CD1c-positive myeloid dendritic cell (primary cell): Measurements from ENCODE around the gene WASHC2A.
"Not testable (repeated sequence)": the region's sequence is repeated elsewhere in the genome, so short reads cannot be mapped to it uniquely, and the experiment has no call there.

Experiments used
- DNase-seq: peaks from one replicate; pipeline ENCODE4 v3.0.0-alpha.2; 2016; ENCODE audit errors: extremely low spot score

The WASHC2A gene, protein sequence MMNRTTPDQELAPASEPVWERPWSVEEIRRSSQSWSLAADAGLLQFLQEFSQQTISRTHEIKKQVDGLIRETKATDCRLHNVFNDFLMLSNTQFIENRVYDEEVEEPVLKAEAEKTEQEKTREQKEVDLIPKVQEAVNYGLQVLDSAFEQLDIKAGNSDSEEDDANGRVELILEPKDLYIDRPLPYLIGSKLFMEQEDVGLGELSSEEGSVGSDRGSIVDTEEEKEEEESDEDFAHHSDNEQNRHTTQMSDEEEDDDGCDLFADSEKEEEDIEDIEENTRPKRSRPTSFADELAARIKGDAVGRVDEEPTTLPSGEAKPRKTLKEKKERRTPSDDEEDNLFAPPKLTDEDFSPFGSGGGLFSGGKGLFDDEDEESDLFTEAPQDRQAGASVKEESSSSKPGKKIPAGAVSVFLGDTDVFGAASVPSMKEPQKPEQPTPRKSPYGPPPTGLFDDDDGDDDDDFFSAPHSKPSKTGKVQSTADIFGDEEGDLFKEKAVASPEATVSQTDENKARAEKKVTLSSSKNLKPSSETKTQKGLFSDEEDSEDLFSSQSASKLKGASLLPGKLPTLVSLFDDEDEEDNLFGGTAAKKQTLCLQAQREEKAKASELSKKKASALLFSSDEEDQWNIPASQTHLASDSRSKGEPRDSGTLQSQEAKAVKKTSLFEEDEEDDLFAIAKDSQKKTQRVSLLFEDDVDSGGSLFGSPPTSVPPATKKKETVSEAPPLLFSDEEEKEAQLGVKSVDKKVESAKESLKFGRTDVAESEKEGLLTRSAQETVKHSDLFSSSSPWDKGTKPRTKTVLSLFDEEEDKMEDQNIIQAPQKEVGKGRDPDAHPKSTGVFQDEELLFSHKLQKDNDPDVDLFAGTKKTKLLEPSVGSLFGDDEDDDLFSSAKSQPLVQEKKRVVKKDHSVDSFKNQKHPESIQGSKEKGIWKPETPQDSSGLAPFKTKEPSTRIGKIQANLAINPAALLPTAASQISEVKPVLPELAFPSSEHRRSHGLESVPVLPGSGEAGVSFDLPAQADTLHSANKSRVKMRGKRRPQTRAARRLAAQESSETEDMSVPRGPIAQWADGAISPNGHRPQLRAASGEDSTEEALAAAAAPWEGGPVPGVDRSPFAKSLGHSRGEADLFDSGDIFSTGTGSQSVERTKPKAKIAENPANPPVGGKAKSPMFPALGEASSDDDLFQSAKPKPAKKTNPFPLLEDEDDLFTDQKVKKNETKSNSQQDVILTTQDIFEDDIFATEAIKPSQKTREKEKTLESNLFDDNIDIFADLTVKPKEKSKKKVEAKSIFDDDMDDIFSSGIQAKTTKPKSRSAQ (N-terminal part only)

DNA sequence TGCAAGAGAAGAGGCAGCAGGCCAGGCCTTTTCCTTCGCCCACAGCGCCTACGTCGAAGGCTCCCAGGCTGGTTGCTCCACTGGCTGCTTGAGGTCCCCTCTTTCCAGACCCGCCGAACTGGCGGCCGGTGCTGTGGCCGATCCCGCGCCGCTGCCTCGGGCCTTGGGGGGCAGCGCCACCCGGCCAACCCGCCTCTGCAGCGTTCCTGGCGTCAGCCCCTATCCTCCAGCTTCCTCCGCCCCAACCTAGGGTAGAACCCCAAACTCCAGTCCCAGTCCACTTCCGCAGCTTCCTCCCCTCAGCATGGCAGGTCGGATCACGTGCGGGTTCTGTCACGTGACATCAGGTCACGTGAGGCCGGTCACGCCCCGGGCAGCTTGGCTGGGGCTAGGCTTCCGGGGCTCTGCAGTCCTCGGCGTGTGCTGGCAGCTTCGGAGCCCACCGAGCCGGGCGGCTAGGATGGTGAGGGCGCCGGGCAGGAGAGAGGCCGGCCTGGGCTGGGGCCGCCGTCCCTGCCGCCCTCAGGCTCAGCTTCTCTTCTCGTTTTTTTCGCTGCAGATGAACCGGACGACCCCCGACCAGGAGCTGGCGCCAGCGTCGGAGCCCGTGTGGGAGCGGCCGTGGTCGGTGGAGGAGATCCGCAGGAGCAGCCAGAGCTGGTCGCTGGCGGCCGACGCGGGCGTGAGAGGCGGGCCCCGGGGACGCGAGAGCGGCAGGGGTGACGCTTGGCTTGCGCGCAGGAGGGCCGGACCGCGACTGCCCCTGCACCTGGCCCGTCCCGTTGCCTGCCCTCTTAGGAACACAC lies at the start of gene WASHC2A:
Gene WASHC2A, plus strand, starts transcription at position 409 of the 806 bp plus-strand sequence. Its CDS starts 52 bp downstream, at position 461.
- peak; percentile 84 for DNase-seq

DNA sequence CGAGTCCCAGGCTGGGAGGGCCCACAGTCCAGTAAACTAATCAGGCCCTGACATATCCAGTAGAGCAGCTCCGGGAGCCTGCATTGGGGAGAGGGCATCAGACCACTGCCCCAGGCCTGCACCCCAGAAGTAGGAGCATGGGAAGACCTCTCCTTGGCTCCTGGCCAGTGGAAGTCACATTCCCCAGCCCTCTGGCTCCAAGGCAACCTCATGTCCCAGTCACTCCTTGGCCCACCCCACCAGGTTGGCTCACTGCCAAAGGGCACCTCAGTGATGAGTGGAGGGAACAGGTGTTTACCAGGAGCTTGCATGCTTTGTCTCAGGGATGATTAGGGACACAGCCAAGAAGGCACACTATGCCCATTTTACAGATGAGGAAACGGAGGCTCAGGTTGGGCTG lies 48.5 kb upstream of the WASHC2A start:
- not testable (repeated sequence) for DNase-seq

DNA sequence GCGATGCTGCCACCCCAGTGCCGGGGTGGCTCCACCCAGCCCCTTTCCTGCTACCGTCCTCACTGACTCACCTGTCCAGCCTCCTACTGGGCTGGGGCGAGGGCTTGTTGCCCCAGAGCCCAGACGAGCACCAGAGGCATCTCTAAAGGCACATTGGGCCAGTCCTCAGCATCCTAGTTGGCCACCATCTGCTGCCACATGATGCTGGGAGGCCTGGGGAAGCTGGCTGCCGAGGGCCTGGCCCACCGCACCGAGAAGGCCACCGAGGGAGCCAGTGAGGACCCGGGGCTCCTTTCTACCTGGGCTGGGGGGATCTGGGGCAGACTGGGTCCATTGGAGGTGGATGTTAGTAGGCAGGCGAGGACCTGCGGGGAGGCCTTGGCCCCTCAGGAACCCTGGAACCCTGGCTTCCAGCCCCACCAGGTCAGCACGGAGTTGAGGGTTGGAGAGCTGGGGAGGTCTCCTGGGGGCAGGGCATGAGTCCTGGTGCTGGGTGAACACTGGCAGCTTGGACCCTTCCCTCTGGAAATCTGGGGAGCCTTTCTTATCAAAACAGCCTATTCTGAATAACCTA lies 47.2 kb upstream of the WASHC2A start:
- not testable (repeated sequence) for DNase-seq

DNA sequence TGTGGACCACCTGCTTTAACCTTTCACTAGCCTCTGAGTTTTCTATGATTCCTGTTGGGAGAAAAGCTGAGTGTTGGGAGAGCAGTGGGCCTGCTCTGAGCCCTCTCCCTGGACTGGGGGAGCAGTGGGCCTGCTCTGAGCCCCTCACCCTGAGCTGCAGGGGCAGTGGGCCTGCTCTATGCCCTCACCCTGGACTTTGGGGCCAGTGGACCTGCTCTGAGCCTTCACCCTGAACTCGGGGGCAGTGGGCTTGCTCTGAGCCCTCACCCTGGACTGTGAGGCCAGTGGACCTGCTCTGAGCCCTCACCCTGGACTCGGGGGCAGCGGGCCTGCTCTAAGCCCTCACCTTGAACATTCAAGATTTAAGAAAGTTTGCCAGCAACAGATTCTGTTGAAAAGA lies 46.1 kb upstream of the WASHC2A start:
- DNase-seq: no peak

DNA sequence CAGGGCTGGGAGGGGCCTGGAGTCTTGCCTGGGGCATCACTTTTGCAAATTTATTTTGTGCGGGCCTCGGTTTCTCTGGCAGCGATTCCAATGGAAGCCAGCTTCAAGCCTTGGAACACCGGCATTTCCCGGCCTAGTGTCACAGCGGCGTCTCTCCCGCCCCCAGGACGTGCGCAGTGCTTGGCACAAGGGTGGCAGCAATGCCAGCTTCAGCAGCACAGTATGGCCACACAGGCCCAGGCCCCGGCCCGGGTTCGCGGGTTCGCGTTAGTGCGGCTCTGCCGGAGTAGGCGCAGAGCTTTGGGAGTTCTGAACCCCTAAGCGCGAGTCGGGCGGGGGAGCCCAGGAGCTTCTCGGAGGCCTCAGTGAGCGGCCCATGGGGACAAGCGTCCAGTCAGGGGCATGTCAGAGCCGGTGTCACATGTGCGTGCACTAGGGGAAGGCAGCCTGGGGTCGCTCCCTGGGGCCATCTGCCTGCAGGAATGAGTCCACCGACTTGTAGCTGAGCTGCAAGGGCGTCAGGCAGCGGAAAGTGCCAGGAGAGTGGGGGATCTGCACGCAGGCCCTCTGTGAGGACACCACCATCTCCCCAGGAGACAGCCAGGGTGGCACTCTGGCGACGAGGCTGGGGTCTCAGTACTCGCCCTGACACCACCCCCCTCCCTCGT lies 42.9 kb upstream of the WASHC2A start:
- DNase-seq: not testable (repeated sequence)

DNA sequence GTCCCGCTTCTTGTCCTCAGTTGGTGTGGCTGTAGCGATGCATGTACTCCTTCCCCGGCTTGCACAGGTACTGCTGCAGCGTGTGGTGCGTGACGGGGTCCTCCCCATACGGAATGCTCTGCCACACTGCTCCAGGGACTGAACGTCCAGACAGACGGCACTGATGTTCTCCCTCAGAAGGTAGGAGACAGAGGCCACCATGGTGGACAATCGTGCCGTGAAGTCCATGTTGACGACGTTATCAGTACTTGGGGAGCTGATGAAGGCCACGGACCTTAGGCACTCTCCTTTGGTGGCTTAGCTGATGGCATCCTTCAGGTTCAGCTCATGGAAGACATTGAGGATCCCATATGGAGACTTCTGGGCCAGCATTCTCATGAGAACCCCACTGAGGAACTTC lies 42.1 kb upstream of the WASHC2A start:
- DNase-seq: no peak

DNA sequence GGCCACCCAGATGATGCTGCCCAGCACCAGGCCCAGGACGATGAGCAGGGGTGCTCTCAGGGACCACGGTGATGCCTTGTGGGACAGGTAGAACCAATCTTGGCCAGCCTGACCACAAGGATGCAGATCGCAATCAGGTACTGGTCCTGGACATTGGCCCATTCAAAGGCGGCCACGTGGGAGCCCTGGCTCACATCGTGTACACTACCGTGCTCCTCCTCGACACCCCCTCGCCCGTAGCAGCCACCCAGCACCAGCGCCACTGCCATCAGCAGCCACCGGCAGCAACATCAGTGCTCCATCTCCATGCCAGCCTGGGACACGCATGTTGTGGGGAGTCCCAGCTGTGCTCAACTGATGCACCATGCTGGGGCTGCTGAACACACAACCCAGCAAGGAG lies 40.6 kb upstream of the WASHC2A start:
- no peak for DNase-seq

DNA sequence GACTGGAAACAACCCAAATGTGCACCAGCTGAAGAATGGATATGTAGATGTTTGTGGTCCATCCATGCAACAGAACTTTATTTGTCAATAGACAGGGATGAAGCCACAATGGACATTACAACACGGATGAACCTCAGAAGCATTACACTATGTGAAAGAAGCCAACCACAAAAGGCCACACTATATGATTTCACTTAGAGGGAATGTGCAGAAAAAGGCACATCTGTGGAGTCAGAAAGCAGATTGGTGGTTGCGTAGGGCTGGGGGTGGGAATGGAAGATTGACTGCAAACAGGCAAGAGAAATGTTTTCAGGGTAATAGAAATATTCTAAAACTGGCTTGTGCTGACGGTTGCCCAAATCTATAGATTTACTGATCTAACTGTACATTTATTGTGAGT lies 34.3 kb upstream of the WASHC2A start:
- DNase-seq: no peak

DNA sequence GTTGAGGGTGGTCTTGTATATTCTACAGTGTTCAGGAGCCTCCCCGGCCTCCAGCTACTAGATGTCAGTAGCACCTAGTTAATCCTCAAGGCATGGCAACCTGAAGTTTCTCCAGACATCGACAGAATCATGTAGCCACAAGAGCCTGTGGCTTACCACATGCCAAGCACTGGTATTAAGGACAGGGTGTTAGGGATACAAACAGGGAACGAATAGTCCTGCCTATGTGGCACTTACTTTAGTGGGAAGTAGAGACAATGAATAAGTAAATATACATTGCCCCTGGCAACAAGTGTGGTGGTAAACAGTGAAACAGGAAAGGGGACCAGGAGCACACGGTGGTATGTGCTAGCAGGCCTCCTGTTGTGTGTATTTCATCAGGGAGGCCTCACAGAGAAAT lies 32.4 kb upstream of the WASHC2A start:
- DNase-seq: not testable (repeated sequence)

DNA sequence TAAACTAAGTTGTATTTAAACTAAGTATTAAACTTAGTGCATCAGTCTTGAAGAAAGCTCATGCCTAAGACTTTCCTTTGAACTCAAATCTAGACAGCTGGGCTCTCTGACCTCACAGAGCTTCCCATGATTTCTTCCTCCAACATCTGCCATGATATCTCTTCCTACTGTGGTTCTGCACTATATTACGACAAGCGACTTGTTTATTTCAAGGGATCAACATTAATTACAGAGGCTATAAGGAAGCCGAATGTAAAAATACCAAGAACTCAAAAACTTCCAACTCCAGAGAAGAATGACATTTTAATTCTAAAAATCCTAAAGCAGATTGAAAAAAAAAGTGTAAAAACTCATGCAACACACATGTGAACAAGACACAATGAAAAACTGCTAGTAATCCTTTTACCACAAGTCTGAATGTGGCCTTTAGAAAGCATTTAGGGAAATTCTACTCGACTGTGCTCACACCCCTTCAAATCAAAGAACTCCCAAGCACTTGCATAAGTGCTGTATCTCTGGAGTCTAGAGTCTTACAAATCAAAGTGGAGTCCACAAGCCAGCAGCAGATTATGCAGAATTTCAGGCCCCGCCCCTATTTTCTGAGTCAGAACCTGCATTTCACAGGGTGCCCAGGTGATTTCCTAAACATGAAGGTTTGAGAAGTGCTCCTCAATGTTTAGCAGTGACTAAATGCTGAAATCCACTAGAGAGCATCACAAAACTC lies 22.7 kb upstream of the WASHC2A start:
- DNase-seq: no peak

DNA sequence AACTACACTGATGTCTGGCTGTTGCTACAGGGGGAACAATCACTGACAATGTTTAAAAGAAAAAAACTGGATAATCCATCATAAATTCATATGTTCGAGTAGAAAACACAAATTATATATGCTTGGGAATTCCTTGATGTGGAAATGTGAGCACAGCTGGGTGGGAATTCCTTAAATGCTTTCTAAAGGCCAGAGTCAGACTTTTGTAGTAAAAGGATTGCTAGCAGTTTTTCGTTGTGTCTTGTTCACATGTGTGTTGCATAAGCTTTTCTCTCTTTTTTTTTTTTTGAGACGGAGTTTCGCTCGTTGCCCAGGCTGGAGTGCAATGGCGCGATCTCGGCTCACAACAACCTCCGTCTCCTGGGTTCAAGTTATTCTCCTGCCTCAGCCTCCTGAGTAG lies 21.3 kb upstream of the WASHC2A start:
- DNase-seq: not testable (repeated sequence)

DNA sequence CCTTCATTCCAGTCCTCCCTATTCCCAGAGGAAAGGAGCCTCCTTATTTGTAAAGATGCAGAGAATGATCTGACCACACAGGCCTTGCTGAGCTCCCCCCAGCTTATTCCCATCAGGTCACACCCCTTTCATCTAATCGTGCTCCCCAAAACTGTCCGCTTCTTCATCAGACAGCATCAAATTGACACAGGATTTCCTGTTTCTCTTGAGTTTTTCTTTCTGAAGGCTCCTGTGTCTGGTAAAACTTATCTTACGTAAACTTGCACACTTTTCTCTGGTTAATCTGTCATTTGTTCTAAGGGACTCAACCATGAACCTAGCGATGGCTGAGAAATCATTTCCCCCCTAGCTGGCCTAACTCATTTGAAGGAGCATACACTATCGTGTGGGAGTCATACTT lies 20.2 kb upstream of the WASHC2A start:
- not testable (repeated sequence) for DNase-seq

DNA sequence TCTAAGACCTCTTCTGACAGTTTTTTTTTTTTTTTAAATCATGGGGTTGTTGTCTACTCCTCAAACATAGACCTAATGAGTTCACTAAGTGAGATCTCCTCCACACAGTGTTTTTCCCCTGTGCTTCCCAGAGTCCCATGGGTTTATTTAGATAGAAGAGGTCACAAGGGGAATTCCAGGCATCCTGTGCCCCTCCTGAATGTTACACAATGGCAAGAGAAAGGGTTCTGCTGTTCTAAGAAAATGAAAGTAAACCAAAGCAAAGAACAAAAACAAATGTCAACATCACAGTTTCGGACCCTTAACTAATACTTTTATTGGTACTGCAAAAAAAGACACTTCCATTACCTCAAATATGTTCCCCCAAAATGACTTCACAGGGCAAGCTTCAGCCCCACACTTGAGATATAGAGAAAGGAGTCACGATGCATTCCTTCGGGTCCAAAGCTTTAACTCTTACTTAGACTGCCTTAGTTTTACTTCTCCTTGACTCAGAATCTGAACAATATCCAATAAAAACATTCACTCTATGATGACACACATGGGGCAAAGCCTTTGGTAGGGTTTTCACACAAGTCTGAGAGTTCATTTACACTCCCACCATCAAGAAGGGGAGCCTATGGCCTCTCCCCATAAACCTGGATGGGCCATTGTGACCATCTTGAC lies 15.6 kb upstream of the WASHC2A start:
- not testable (repeated sequence) for DNase-seq

DNA sequence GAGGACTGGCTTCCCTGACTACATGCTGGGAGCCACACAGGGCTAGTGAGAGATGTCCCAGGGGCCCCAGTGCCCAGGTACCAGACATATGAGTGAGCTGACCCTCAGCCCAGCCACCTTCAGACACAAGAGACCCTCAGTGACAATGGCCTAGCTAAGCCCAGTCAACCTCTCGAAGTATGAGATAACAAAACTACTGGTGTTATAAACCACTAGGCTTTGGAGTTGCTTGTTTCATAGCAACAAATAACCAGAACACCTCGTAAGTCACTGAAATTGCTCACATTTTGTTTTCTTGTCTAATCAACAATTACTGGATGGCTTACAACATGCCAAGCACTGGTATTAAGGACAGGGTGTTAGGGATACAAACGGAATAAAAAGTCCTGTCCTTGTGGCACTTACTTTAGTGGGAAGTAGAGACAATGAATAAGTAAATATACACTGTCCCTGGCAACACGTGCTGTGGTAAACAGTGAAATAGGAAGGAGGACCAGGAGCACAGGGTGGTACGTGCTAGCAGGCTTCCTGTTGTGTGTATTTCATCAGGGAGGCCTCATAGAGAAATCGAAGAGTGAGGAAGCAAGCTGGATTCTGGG lies 14.9 kb upstream of the WASHC2A start:
- not testable (repeated sequence) for DNase-seq

DNA sequence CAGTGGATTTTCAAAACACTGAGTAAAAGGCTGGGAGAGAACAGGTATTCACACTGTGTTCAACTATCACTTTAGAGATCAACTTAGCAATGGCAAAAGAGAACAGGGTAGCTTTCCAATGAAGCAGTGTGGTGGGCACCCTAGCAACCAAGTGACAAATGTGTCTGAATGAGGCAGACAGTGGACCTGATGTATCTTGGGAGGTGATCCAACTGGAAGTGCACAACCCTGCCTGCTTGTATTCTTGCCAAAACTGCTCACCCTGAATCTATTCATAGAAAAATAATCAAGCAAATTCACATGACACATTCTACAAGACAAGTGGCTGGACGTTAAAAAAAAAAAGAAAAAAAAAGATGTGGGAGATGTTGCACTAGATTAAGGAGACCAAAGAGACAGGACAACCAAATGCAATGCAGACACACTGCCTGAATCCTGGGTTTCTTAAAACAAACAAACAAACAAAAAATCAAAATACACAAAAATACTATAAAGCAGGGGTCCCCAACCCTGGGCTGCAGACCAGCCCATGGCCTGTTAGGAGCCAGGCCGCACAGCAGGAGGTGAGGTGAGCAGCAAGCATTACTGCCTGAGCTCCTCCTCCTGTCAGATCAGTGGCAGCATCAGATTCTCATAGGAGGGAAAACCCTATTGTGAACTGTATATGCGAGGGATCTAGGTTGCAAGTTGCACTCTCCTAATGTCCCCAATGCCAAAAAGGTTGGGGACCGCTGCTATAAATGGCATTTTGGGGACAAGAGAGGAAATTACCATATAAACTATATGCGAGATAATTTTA lies 12.1 kb upstream of the WASHC2A start:
- DNase-seq: not testable (repeated sequence)

DNA sequence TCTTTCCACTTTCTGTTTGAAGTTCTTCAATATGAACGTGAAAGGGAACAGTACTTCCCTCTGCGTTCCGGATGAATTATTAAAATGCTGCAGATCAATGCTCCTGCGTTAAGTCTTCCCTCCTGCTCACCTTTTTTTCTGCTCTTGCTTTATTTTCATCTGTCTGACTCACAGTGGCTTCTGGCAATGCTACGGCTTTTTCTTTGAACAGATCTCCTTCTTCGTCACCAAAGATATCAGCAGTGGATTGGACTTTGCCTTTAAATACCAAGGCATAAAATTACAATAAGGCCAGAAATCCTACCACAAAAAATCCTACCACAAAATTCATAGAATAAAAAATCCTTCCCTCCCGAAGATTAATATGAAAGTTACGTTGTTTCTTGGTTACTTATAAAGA lies 11.1 kb upstream of the WASHC2A start:
- not testable (repeated sequence) for DNase-seq

DNA sequence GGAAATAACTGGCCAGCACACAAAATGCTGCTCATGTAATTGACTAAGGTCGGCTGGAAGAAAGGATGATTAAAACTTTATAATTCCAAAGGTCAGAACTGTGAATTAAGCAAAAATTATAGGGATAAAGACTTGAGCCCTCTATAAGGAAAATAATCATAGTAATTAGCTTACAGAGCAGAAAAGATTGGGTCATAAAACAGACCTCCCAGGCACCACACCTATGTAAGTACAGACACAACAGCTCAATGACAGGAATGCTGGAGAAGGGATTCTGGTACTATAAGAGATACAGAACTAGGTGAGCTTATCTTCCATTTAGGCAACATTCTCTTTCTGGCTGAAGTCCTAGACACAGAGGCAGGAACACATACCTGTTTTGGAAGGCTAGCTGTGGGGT lies 9.0 kb upstream of the WASHC2A start:
- not testable (repeated sequence) for DNase-seq

DNA sequence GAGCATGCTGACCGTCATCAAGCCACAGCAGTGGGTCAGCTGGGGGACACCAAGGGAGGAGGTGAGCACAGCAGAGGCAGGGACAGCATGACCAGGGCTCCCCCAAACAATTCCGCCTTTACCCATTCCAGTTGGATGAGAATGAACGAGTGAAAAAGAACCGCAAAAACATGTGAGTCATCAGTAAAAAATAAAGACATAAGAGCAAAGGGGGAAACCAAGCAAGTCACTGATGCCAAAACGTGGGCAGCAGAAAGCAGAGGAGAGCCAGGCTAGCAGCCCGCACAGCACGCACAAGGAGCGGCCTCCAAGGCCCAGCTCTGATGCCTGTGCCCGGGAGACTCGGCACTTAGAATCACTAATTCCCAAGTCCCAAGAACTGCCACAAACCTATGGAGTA lies 7.8 kb upstream of the WASHC2A start:
- DNase-seq: not testable (repeated sequence)
